Measurements from ENCODE around the gene LTK.

DNA sequence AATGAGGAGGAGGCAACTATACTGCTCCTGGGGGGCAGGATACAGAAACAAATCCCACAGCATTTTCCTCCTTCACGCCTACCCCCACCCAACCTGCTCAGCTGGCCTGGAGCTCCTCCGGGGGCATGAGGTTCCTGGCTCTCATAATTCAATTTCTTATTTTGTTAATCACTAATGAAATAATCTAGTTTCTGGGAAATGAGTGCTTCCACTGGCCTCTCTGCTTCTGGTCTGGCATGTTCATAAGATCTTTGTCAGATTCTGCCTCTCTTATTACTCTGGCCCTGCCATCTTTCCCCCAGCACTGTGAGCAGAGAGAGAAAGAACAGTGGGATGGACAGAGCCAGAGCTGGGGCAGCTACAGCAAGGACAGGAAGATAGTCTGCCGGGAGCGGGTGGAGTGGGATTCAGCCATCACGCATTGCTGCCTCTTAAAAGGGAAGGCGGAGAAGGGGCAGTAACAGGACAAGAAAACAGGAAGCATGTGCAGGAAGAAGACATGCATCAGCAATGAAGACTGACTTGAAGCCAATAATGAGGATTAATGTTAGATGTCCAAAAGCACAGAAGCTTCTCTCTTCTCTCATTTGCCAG lies 16.8 kb upstream of the LTK start:
- TF ChIP-seq, protein P1, sequence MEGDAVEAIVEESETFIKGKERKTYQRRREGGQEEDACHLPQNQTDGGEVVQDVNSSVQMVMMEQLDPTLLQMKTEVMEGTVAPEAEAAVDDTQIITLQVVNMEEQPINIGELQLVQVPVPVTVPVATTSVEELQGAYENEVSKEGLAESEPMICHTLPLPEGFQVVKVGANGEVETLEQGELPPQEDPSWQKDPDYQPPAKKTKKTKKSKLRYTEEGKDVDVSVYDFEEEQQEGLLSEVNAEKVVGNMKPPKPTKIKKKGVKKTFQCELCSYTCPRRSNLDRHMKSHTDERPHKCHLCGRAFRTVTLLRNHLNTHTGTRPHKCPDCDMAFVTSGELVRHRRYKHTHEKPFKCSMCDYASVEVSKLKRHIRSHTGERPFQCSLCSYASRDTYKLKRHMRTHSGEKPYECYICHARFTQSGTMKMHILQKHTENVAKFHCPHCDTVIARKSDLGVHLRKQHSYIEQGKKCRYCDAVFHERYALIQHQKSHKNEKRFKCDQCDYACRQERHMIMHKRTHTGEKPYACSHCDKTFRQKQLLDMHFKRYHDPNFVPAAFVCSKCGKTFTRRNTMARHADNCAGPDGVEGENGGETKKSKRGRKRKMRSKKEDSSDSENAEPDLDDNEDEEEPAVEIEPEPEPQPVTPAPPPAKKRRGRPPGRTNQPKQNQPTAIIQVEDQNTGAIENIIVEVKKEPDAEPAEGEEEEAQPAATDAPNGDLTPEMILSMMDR (IDR thresholded peaks at IDR 0.05): no peak
- TF ChIP-seq EZH2 (IDR thresholded peaks at IDR 0.05; ENCODE audit: borderline replicate concordance, insufficient read depth, low read depth, low read length, poor library complexity, severe bottlenecking): no peak

All from B cell (primary cell).